Body of pancreas (tissue), 4 donors: ENCODE measurements around the gene AMIGO3. TPM values are rescaled to one million over a fixed set of nuclear protein-coding genes. Genes with fewer than 3 reads are reported as not detected.

Experiments used
- ATAC-seq: fragments of 150-250 bp; one replicate; pipeline ENCODE4 v1.9.1; 2016
- DNase-seq, 4 donors: peaks; one replicate each; pipeline ENCODE4 v3.0.0-alpha.2; 2019
- H3K27ac ChIP-seq, 4 donors: fragments of 200-600 bp; sonication (generic); 1 replicate in 3 of 4; 2 replicates in 1 of 4; pipeline versions ENCODE4 v1.5.1 to v1.6.1; 2016 to 2019; ENCODE audit warnings: mild to moderate bottlenecking in 1 of 4, mixed read lengths in 1 of 4, moderate library complexity in 1 of 4
- H3K27me3 ChIP-seq, 2 donors: fragments of 200-600 bp; sonication (generic); one replicate each; pipeline ENCODE4 v1.6.0; 2016; ENCODE audit warnings: mild to moderate bottlenecking in 1 of 2
- H3K36me3 ChIP-seq, 2 donors: fragments of 200-600 bp; sonication (generic); replicated peaks in 1 of 2; 2 replicates each; pipeline ENCODE4 v1.5.1; 2016; ENCODE audit warnings: low read depth in 2 of 2; ENCODE audit not compliant: insufficient read depth in 1 of 2
- H3K4me1 ChIP-seq: fragments of 200-600 bp; sonication (generic); one replicate; pipeline ENCODE4 v1.6.0; 2016
- H3K4me3 ChIP-seq, 2 donors: fragments of 200-600 bp; sonication (generic); 1 replicate in 1 of 2; 2 replicates in 1 of 2; pipeline ENCODE4 v1.5.1; 2016 to 2019
- H3K9me3 ChIP-seq, 3 donors: fragments of 200-600 bp; sonication (generic); 1 replicate in 2 of 3; 2 replicates in 1 of 3; pipeline ENCODE4 v1.5.1; 2016
- CTCF ChIP-seq, 7 experiments: fragments of 450-650 bp in 4 of 7; fragments of 200-600 bp in 3 of 7; sonication (generic) in 3 of 7; IDR thresholded peaks; one replicate each; pipeline ENCODE4 v1.5.1; 2016 to 2019; ENCODE audit warnings: antibody characterized with exemption in 7 of 7
- POLR2A ChIP-seq, 3 donors: fragments of 450-650 bp; IDR thresholded peaks; one replicate each; pipeline ENCODE4 v1.6.1; 2016; ENCODE audit warnings: antibody characterized with exemption in 3 of 3, mild to moderate bottlenecking in 2 of 3
- WGBS, 2 donors: methylation state at CpG; one replicate each; pipeline ENCODE4 v1.1.5; 2017; 5-methylcytosine and 5-hydroxymethylcytosine counted together
- intact Hi-C: fragments of 100-400 bp; cut with DNase I; formaldehyde crosslinking; loops from one replicate; pipeline ENCODE4 v1.15.1; 2023
- total RNA-seq, 2 donors: library from RNA; depleted of rRNA; stranded (reverse); fragments of >200 nt; gene quantifications; one replicate each; pipeline ENCODE4 v1.1.0, GENCODE V29; 2016

The AMIGO3 gene
- total RNA-seq, 2 donors from 2014 or later, result 2.0 to 2.1 TPM

- no peaks in the 10 kb centered on the region for H3K9me3 ChIP-seq
- no peak for TF ChIP-seq POLR2A (IDR thresholded peaks at IDR 0.05)
- TF ChIP-seq CTCF (IDR thresholded peaks at IDR 0.05), result no peak
- ATAC-seq (no peak), DNase-seq (no peak)
- no peak overlapping the region for H3K4me3 ChIP-seq
- H3K27me3 ChIP-seq, result no peaks in the 10 kb centered on the region
- H3K4me1 ChIP-seq, result peaks cover 8% of the 10 kb centered on the region
- H3K36me3 ChIP-seq, result no peaks in the 10 kb centered on the region
- 88 to 92% methylated on average over 13 of the region's 13 CpGs for WGBS, 2 donors
- intact Hi-C loops, result no loop called here
- no peak overlapping the region for H3K27ac ChIP-seq
Observed at GRCh38 chr3:49747792-49748480, 28.5 kb upstream of the AMIGO3 start.

- Histone ChIP-seq H3K27ac (no peak overlapping the region), H3K9me3 (no peaks in the 10 kb centered on the region), H3K4me1 (peaks cover 8% of the 10 kb centered on the region), H3K36me3 (no peaks in the 10 kb centered on the region), H3K4me3 (no peak overlapping the region), H3K27me3 (no peaks in the 10 kb centered on the region)
- ATAC-seq (no peak), DNase-seq (no peak)
- WGBS, 2 donors, result 76 to 89% methylated on average over 2 of the region's 2 CpGs
- intact Hi-C loops, result no loop called here
- TF ChIP-seq CTCF (IDR thresholded peaks at IDR 0.05) (no peak), POLR2A (IDR thresholded peaks at IDR 0.05) (no peak)
Observed at GRCh38 chr3:49745986-49746385, 26.5 kb upstream of the AMIGO3 start.

- Histone ChIP-seq H3K36me3 (peaks cover 0 to 13% of the 10 kb centered on the region in 2 donors), H3K4me1 (no peaks in the 10 kb centered on the region), H3K4me3 (no peak overlapping the region), H3K27ac (no peak overlapping the region), H3K9me3 (no peaks in the 10 kb centered on the region), H3K27me3 (no peaks in the 10 kb centered on the region)
- TF ChIP-seq POLR2A (IDR thresholded peaks at IDR 0.05) (no peak), CTCF (IDR thresholded peaks at IDR 0.05) (no peak)
- ATAC-seq, result no peak
- intact Hi-C loops, result no loop called here
- DNase-seq, result no peak
Observed at GRCh38 chr3:49740427-49740826, 20.9 kb upstream of the AMIGO3 start.

GRCh38 chr3:49738067-49738713, 18.7 kb upstream of the AMIGO3 start:
- H3K4me1 ChIP-seq, result no peaks in the 10 kb centered on the region
- intact Hi-C loops, result no loop called here
- peaks cover 0 to 19% of the 10 kb centered on the region in 2 donors for H3K36me3 ChIP-seq
- no peaks in the 10 kb centered on the region for H3K9me3 ChIP-seq
- H3K4me3 ChIP-seq, result no peak overlapping the region
- TF ChIP-seq CTCF (IDR thresholded peaks at IDR 0.05) (no peak), POLR2A (IDR thresholded peaks at IDR 0.05) (no peak)
- ATAC-seq, result no peak
- H3K27me3 ChIP-seq, result no peaks in the 10 kb centered on the region
- no peak for DNase-seq
- H3K27ac ChIP-seq, result no peak overlapping the region
- WGBS, 2 donors, result 89 to 91% methylated on average over 10 to 11 of the region's 11 CpGs

- TF ChIP-seq CTCF (IDR thresholded peaks at IDR 0.05) (no peak), POLR2A (IDR thresholded peaks at IDR 0.05) (no peak)
- H3K27me3 ChIP-seq, result no peaks in the 10 kb centered on the region
- no peak overlapping the region for H3K27ac ChIP-seq
- H3K4me1 ChIP-seq, result no peaks in the 10 kb centered on the region
- H3K4me3 ChIP-seq, result no peak overlapping the region
- no peaks in the 10 kb centered on the region for H3K9me3 ChIP-seq
- intact Hi-C loops, result no loop called here
- 93 to 94% methylated on average over 6 of the region's 6 CpGs for WGBS, 2 donors
- DNase-seq, result no peak
- H3K36me3 ChIP-seq, result peaks cover 0 to 29% of the 10 kb centered on the region in 2 donors
- no peak for ATAC-seq
Observed at GRCh38 chr3:49734752-49735151, 15.3 kb upstream of the AMIGO3 start.
